Aorta (tissue), 5 donors: ENCODE measurements around the gene FXR2. TPM values are rescaled to one million over a fixed set of nuclear protein-coding genes. Genes with fewer than 3 reads are reported as not detected.
A peak's percentile ranks its signal among the peaks of the same experiment; 100 is the strongest.
"Not testable (repeated sequence)": the region's sequence is repeated elsewhere in the genome, so short reads cannot be mapped to it uniquely, and the experiment has no call there.

Source experiments
- ATAC-seq: fragments of 200-7000 bp; cut with Tn5 transposase; one replicate; pipeline ENCODE4 v1.9.1; 2022; ENCODE audit warnings: moderate library complexity; ENCODE audit not compliant: low FRiP score
- DNase-seq, 2 donors: peaks; one replicate each; pipeline ENCODE4 v3.0.0-alpha.2; 2020
- H3K27ac ChIP-seq, 2 donors: one replicate each; pipeline ENCODE4 v1.5.1; 2013; ENCODE audit warnings: low read length in 2 of 2, mild to moderate bottlenecking in 2 of 2, moderate library complexity in 2 of 2, control low read depth in 1 of 2, inconsistent platforms in 1 of 2, low read depth in 1 of 2
- H3K27me3 ChIP-seq, 2 donors: one replicate each; pipeline ENCODE4 v1.6.1; 2013; ENCODE audit warnings: control low read depth in 1 of 2, low read length in 1 of 2, mild to moderate bottlenecking in 1 of 2, moderate library complexity in 1 of 2; ENCODE audit not compliant: insufficient read depth in 2 of 2, control insufficient read depth in 1 of 2
- H3K36me3 ChIP-seq, 2 donors: one replicate each; pipeline ENCODE4 v1.6.1; 2013; ENCODE audit warnings: control low read depth in 1 of 2, low read length in 1 of 2, mild to moderate bottlenecking in 1 of 2; ENCODE audit not compliant: insufficient read depth in 2 of 2, control insufficient read depth in 1 of 2
- H3K4me1 ChIP-seq, 2 donors: one replicate each; pipeline ENCODE4 v1.6.1; 2013; ENCODE audit warnings: low read length in 2 of 2, control low read depth in 1 of 2, mild to moderate bottlenecking in 1 of 2, moderate library complexity in 1 of 2; ENCODE audit not compliant: insufficient read depth in 2 of 2, control insufficient read depth in 1 of 2
- H3K4me3 ChIP-seq, 2 donors: one replicate each; pipeline ENCODE4 v1.5.1; 2013; ENCODE audit warnings: low read length in 2 of 2, control low read depth in 1 of 2, mild to moderate bottlenecking in 1 of 2
- H3K9me3 ChIP-seq: one replicate; pipeline ENCODE4 v1.6.1; 2013; ENCODE audit warnings: mild to moderate bottlenecking, low read length; ENCODE audit not compliant: control insufficient read depth
- WGBS, 2 donors: extraction: QIAGEN DNeasy Blood & Tissue Kit; methylation state at CpG; one replicate each; pipeline ENCODE4 v1.1.7; 2013; 5-methylcytosine and 5-hydroxymethylcytosine counted together
- intact Hi-C, 2 donors: fragments of 100-400 bp; cut with DNase I; formaldehyde crosslinking; loops; one replicate each; pipeline versions ENCODE4 v1.14.2 to v1.15.0; 2022
- polyA plus RNA-seq, 2 donors: library from polyadenylated mRNA; stranded (reverse); fragments of 200-250 nt; gene quantifications; one replicate each; pipeline ENCODE4 v1.2.3, GENCODE V29; 2013
- total RNA-seq, 2 donors: library from RNA; stranded (reverse); fragmentation: NEBNext Ultra II Directional; extraction: Animal tissue kit (Norgen Biotek cat#: 25700); gene quantifications; one replicate each; pipeline ENCODE4 v1.2.1, GENCODE V29; 2021
- donor health status: healthy with polysubstance abuse.
- donor health status: Bipolar disorder and iron deficiency.
- donor health status: DM: no; HTN: no; CAD: no.
- donor health status: DM: no; HTN: no; CAD: no.
- donor health status: DM: yes; HTN: yes; CAD: no.

Gene FXR2
- total and polyA plus RNA-seq, 4 donors, result 21.2 to 36.5 (median 28.2) TPM

- no peak overlapping the region for H3K27ac ChIP-seq
- 93 to 94% methylated on average over 8 of the region's 8 CpGs for WGBS, 2 donors
- H3K4me1 ChIP-seq, result no peaks in the 10 kb centered on the region
- ATAC-seq (no peak), DNase-seq (no peak)
- no peaks in the 10 kb centered on the region for H3K36me3 ChIP-seq
- no peaks in the 10 kb centered on the region for H3K9me3 ChIP-seq
- no peak overlapping the region for H3K4me3 ChIP-seq
- intact Hi-C loops, result no loop called here
- no peaks in the 10 kb centered on the region for H3K27me3 ChIP-seq
Measured at GRCh38 chr17:7620835-7621234, 6.1 kb upstream of the FXR2 start.

- DNase-seq (no peak), ATAC-seq (no peak)
- WGBS, 2 donors, result 82 to 83% methylated on average over 5 of the region's 5 CpGs
- Histone ChIP-seq H3K9me3 (no peaks in the 10 kb centered on the region), H3K27me3 (no peaks in the 10 kb centered on the region), H3K4me3 (no peak overlapping the region), H3K36me3 (no peaks in the 10 kb centered on the region), H3K27ac (no peak overlapping the region), H3K4me1 (no peaks in the 10 kb centered on the region)
- intact Hi-C loops, result no loop called here
Measured at GRCh38 chr17:7618608-7619007, 3.9 kb upstream of the FXR2 start.

DNA sequence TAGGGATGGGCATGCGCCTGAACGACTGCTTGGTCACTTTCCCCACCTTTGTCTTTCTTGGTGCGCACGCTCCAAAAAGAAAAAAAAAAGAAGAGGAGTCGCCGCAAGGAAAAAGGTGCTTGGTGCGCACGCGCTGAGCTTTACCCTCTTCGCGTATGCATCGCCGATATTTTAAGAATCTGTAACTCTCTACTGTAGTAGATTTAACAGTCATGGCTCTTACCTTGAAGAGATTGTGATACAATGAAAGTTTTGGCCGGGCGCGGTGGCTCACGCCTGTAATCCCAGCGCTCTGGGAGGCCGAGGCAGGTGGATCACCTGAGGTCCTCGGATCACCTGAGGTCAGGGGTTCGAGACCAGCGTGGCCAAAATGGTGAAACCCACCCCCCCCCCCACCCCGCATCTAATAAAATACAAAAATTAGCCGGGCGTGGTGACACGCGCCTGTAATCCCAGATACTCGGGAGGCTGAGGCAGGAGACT lies 609 bp upstream of the FXR2 start:
- Histone ChIP-seq H3K4me1 (peaks cover 2 to 9% of the 10 kb centered on the region in 2 donors), H3K27ac (peak overlapping the region in 1 of 2 donors; percentile 58), H3K4me3 (peak overlapping the region in 1 of 2 donors; percentile 11), H3K9me3 (no peaks in the 10 kb centered on the region), H3K27me3 (no peaks in the 10 kb centered on the region), H3K36me3 (no peaks in the 10 kb centered on the region)
- no peak for ATAC-seq
- intact Hi-C loops, result loop anchor here in 1 of 2 donors (1.0 kb wide), 1 partner anchor 72 kb away; the partner anchor contains the start of gene TP53
- DNase-seq, result no peak
- WGBS, 2 donors, result 5 to 6% methylated on average over 28 of the region's 28 CpGs

DNA sequence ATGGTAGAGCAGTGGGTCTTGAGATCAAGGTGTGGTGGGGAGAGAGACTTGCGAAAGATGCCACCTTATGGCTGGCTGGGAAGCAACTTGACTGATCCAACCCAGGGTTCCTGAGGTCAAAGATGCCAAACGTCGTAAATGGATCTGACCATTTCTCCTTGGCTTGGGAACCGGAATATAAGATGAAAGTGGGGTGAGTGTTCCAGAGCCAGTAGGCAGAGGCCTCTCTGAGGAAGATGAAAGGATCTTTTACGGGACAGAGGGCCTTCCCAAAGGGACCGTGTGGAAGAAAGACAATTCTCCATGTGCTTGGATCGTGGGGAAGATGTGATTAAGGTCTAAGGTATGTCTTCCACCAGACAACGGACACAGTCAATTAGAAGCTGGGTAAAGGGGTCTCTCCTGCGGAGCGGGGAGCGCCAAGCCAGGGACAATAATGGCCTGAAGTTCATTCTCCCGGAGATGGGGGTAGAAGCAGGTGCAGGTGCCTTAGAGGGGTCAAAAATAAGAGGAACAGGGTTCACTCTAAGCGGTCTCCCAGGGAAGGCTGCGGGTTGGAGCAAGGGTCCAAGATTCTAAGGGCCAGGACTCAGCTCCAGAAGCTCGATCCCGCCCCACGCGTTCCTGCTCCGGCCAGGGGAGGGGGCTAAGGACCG lies 800 bp downstream of the FXR2 start:
- intact Hi-C loops, result no loop called here
- no peak for DNase-seq
- no peak for ATAC-seq

GRCh38 chr17:7612294-7612640 lies 2.4 kb downstream of the FXR2 start:
- no peak for ATAC-seq
- 80 to 87% methylated on average over 1 of the region's 1 CpG for WGBS, 2 donors
- intact Hi-C loops, result no loop called here
- no peak for DNase-seq
- Histone ChIP-seq H3K4me1 (peaks cover 2 to 9% of the 10 kb centered on the region in 2 donors), H3K4me3 (no peak overlapping the region), H3K36me3 (no peaks in the 10 kb centered on the region), H3K27ac (no peak overlapping the region), H3K9me3 (no peaks in the 10 kb centered on the region), H3K27me3 (no peaks in the 10 kb centered on the region)

More for the DNA sequence above, 800 bp downstream of the FXR2 start:
- H3K9me3 ChIP-seq, result no peaks in the 10 kb centered on the region
- H3K4me3 ChIP-seq, result peak overlapping the region; percentile 80 to 97
- peaks cover 2 to 9% of the 10 kb centered on the region in 2 donors for H3K4me1 ChIP-seq
- WGBS, 2 donors, result 6% methylated on average over 19 to 20 of the region's 20 CpGs
- H3K36me3 ChIP-seq, result no peaks in the 10 kb centered on the region
- peak overlapping the region in 1 of 2 donors; percentile 72 for H3K27ac ChIP-seq
- H3K27me3 ChIP-seq, result no peaks in the 10 kb centered on the region

GRCh38 chr17:7611635-7612293 lies 2.9 kb downstream of the FXR2 start:
- no peak for DNase-seq
- Histone ChIP-seq H3K36me3 (no peaks in the 10 kb centered on the region), H3K4me3 (no peak overlapping the region), H3K27ac (no peak overlapping the region), H3K9me3 (no peaks in the 10 kb centered on the region), H3K27me3 (no peaks in the 10 kb centered on the region), H3K4me1 (peaks cover 2 to 9% of the 10 kb centered on the region in 2 donors)
- 13 to 19% methylated on average over 3 of the region's 3 CpGs for WGBS, 2 donors
- intact Hi-C loops, result no loop called here
- ATAC-seq, result no peak

DNA sequence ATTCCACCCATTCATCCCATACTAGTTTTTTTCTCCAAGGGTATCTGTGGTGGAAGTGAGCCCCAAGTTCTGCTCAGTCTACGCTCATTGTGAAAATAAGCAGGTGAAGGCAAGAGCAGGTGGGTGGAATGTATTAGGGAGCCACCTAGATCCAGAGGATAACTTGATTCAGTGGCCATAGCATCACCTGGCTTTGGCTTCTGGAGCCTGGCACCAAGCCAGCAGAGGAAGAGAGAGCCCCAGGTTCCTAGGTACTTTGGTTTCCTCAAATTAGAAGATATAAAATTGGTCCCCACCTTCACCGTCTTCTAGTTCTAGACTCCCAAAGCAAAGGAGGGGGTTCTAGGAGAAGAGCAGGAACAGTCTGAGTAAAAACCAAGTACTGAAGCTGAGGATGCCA lies 4.1 kb downstream of the FXR2 start:
- Histone ChIP-seq H3K36me3 (peaks cover 0 to 3% of the 10 kb centered on the region in 2 donors), H3K4me1 (peaks cover 2 to 9% of the 10 kb centered on the region in 2 donors), H3K4me3 (no peak overlapping the region), H3K27me3 (no peaks in the 10 kb centered on the region), H3K9me3 (no peaks in the 10 kb centered on the region), H3K27ac (no peak overlapping the region)
- 95 to 98% methylated on average over 2 of the region's 2 CpGs for WGBS, 2 donors
- intact Hi-C loops, result no loop called here
- no peak for DNase-seq
- no peak for ATAC-seq

DNA sequence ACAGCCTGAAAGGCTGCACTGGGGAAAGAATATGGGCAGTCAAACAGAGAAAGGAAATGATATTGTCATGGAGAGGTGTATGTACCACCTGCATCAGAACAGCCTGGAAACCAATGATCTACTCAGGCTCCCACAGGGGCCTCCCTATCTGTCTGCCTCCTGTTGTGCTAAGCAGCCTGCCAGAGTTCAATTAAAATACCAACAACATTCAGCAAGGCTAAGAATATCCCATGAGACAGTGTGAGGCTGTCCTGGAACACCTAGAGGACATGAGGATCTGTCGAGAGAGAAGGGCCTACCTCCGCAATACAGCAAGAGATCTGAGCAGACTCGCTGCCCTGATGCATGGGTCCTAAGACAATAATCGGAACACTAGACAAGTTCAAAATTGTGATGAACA lies 8.4 kb downstream of the FXR2 start:
- Histone ChIP-seq H3K27me3 (no peaks in the 10 kb centered on the region), H3K4me1 (no peaks in the 10 kb centered on the region), H3K9me3 (no peaks in the 10 kb centered on the region), H3K4me3 (no peak overlapping the region), H3K27ac (no peak overlapping the region), H3K36me3 (peaks cover 7 to 10% of the 10 kb centered on the region in 2 donors)
- intact Hi-C loops, result no loop called here
- ATAC-seq, result no peak
- DNase-seq, result peak in 1 of 2 donors; percentile 2
- WGBS, 2 donors, result 87% methylated on average over 4 of the region's 4 CpGs

GRCh38 chr17:7597561-7597960 lies 17.1 kb downstream of the FXR2 start:
- H3K27me3 ChIP-seq, ATAC-seq, intact Hi-C loops, H3K4me1 ChIP-seq, H3K4me3 ChIP-seq, H3K27ac ChIP-seq, DNase-seq, H3K9me3 ChIP-seq: not testable (repeated sequence)
- 76 to 79% methylated on average over 5 of the region's 5 CpGs for WGBS, 2 donors
- peaks cover 11 to 22% of the 10 kb centered on the region in 2 donors for H3K36me3 ChIP-seq
